Liver (tissue), 9 donors: ENCODE results near the gene ATF2. TPM values are rescaled to one million over a fixed set of nuclear protein-coding genes. Genes with fewer than 3 reads are reported as not detected.

ENCODE experiments used
- DNase-seq: peaks from one replicate; pipeline ENCODE4 v3.0.0-alpha.2; 2017; ENCODE audit warnings: low spot score
- H3K27ac ChIP-seq, 2 donors: one replicate each; pipeline ENCODE4 v1.7.0; 2013; ENCODE audit warnings: inconsistent platforms in 2 of 2, low read length in 2 of 2, control low read depth in 1 of 2, low read depth in 1 of 2, mild to moderate bottlenecking in 1 of 2
- H3K27me3 ChIP-seq, 4 donors: one replicate each; pipeline versions ENCODE4 v1.6.1 to v1.7.0; 2013; ENCODE audit warnings: low read length in 3 of 4, inconsistent platforms in 1 of 4, mild to moderate bottlenecking in 1 of 4, moderate library complexity in 1 of 4; ENCODE audit not compliant: control insufficient read depth in 4 of 4, insufficient read depth in 4 of 4
- H3K36me3 ChIP-seq, 4 donors: one replicate each; pipeline versions ENCODE4 v1.6.1 to v1.7.0; 2013; ENCODE audit warnings: low read length in 3 of 4, mild to moderate bottlenecking in 3 of 4, low read depth in 1 of 4, moderate library complexity in 1 of 4; ENCODE audit not compliant: control insufficient read depth in 4 of 4, insufficient read depth in 3 of 4
- H3K4me1 ChIP-seq, 4 donors: one replicate each; pipeline versions ENCODE4 v1.6.1 to v1.7.0; 2013; ENCODE audit warnings: low read length in 3 of 4, mild to moderate bottlenecking in 3 of 4, moderate library complexity in 1 of 4; ENCODE audit not compliant: control insufficient read depth in 4 of 4, insufficient read depth in 4 of 4
- H3K4me3 ChIP-seq, 3 donors: one replicate each; pipeline versions ENCODE4 v1.6.1 to v1.7.0; 2013; ENCODE audit warnings: low read length in 3 of 3, control low read depth in 1 of 3, low read depth in 1 of 3, mild to moderate bottlenecking in 1 of 3
- H3K9ac ChIP-seq, 2 donors: one replicate each; pipeline ENCODE4 v1.7.0; 2013; ENCODE audit warnings: low read length in 2 of 2, mild to moderate bottlenecking in 2 of 2, moderate library complexity in 2 of 2, control low read depth in 1 of 2, low read depth in 1 of 2
- H3K9me3 ChIP-seq, 4 donors: one replicate each; pipeline versions ENCODE4 v1.6.1 to v1.7.0; 2013; ENCODE audit warnings: low read length in 3 of 4; ENCODE audit not compliant: control insufficient read depth in 4 of 4
- CTCF ChIP-seq: fragments of 150-350 bp; IDR thresholded peaks from 2 replicates; pipeline ENCODE4 v1.5.1; 2017; ENCODE audit warnings: improper control_type of control experiment, low read depth, low read length; ENCODE audit not compliant: missing input control
- EGR1 ChIP-seq, 2 donors: IDR thresholded peaks; 2 replicates each; pipeline ENCODE4 v1.6.1; 2016 to 2018; ENCODE audit warnings: antibody characterized with exemption in 2 of 2, low read depth in 2 of 2
- FOXA1 ChIP-seq: IDR thresholded peaks from 2 replicates; pipeline ENCODE4 v1.6.1; 2016; ENCODE audit warnings: antibody characterized with exemption
- FOXA2 ChIP-seq: IDR thresholded peaks from 2 replicates; pipeline ENCODE4 v1.6.1; 2016; ENCODE audit warnings: antibody characterized with exemption
- GABPA ChIP-seq, 2 donors: IDR thresholded peaks in 1 of 2; conservative IDR thresholded peaks in 1 of 2; 2 replicates each; pipeline ENCODE4 v1.6.1; 2016; ENCODE audit warnings: antibody characterized with exemption in 2 of 2, mild to moderate bottlenecking in 1 of 2, moderate library complexity in 1 of 2
- HNF4A ChIP-seq, 2 donors: conservative IDR thresholded peaks; 2 replicates each; pipeline ENCODE4 v1.6.1; 2016; ENCODE audit warnings: antibody characterized with exemption in 2 of 2, mild to moderate bottlenecking in 2 of 2
- HNF4G ChIP-seq: IDR thresholded peaks from 2 replicates; pipeline ENCODE4 v1.6.1; 2016; ENCODE audit warnings: antibody characterized with exemption
- JUND ChIP-seq, 2 donors: IDR thresholded peaks; 2 replicates each; pipeline ENCODE4 v1.6.1; 2016; ENCODE audit warnings: antibody characterized with exemption in 2 of 2
- MAX ChIP-seq: IDR thresholded peaks from 2 replicates; pipeline ENCODE4 v1.6.1; 2016; ENCODE audit warnings: antibody characterized with exemption
- NR2F2 ChIP-seq: IDR thresholded peaks from 2 replicates; pipeline ENCODE4 v1.6.1; 2016; ENCODE audit warnings: antibody characterized with exemption
- RAD21 ChIP-seq, 2 donors: IDR thresholded peaks; 2 replicates each; pipeline ENCODE4 v1.6.1; 2016; ENCODE audit warnings: antibody characterized with exemption in 2 of 2, mild to moderate bottlenecking in 2 of 2
- REST ChIP-seq: IDR thresholded peaks from 2 replicates; pipeline ENCODE4 v1.6.1; 2016; ENCODE audit warnings: antibody characterized with exemption, mild to moderate bottlenecking
- RXRA ChIP-seq, 2 donors: IDR thresholded peaks; 2 replicates each; pipeline ENCODE4 v1.6.1; 2017 to 2018; ENCODE audit warnings: antibody characterized with exemption in 2 of 2, mild to moderate bottlenecking in 1 of 2
- SP1 ChIP-seq: IDR thresholded peaks from 2 replicates; pipeline ENCODE4 v1.6.1; 2018; ENCODE audit warnings: antibody characterized with exemption, mild to moderate bottlenecking
- TAF1 ChIP-seq: conservative IDR thresholded peaks from 2 replicates; pipeline ENCODE4 v1.6.1; 2016; ENCODE audit warnings: antibody characterized with exemption, mild to moderate bottlenecking
- YY1 ChIP-seq: IDR thresholded peaks from 2 replicates; pipeline ENCODE4 v1.6.1; 2016; ENCODE audit warnings: antibody characterized with exemption, mild to moderate bottlenecking
- ZBTB33 ChIP-seq: IDR thresholded peaks from 2 replicates; pipeline ENCODE4 v1.6.1; 2016; ENCODE audit warnings: antibody characterized with exemption
- WGBS: extraction: QIAGEN DNeasy Blood & Tissue Kit; methylation state at CpG from one replicate; pipeline ENCODE4 v1.1.7; 2013; 5-methylcytosine and 5-hydroxymethylcytosine counted together
- polyA plus RNA-seq, 2 donors: library from polyadenylated mRNA; stranded (reverse) in 1 of 2; unstranded in 1 of 2; fragments of 200-250 nt in 1 of 2; fragments of >200 nt in 1 of 2; fragmentation: Nextera tagmentation in 1 of 2; extraction: Ambion mirVana in 1 of 2; gene quantifications; one replicate each; pipeline versions ENCODE4 v1.2.1 to v1.2.3, GENCODE V29; 2013 to 2015
- total RNA-seq, 2 donors: library from RNA; depleted of rRNA; stranded (reverse); fragments of >200 nt; gene quantifications; one replicate each; pipeline ENCODE4 v1.2.3, GENCODE V29; 2014
- donor health status: healthy.
- donor health status: healthy.
- donor health status: healthy.
- donor health status: healthy.
- donor health status: healthy.

ATF2 gene
- total and polyA plus RNA-seq, 4 donors: 10.4 to 34.0 (median 17.2) TPM

GRCh38 chr2:175156534-175156933 lies 11.5 kb downstream of the ATF2 start:
- H3K27me3 ChIP-seq: no peaks in the 10 kb centered on the region
- H3K27ac ChIP-seq: no peak overlapping the region
- no peaks in the 10 kb centered on the region for H3K9me3 ChIP-seq
- TF ChIP-seq CTCF: no peak
- TF ChIP-seq MAX: no peak
- no peak for TF ChIP-seq REST
- no peak for TF ChIP-seq SP1
- no peak for TF ChIP-seq RAD21 (IDR thresholded peaks at IDR 0.05)
- TF ChIP-seq HNF4G: no peak
- no peak for TF ChIP-seq GABPA (IDR thresholded peaks at IDR 0.05 in 1 of 2, conservative IDR thresholded peaks at IDR 0.05 in 1 of 2)
- no peak for TF ChIP-seq FOXA1
- no peak for TF ChIP-seq TAF1
- DNase-seq: no peak
- WGBS: 92% methylated on average over 5 of the region's 5 CpGs
- no peak overlapping the region for H3K4me3 ChIP-seq
- H3K9ac ChIP-seq: no peak overlapping the region
- peaks cover 0 to 2% (median 0%) of the 10 kb centered on the region in 4 donors for H3K36me3 ChIP-seq
- H3K4me1 ChIP-seq: peaks cover 0 to 2% (median 0%) of the 10 kb centered on the region in 4 donors

- no peaks in the 10 kb centered on the region for H3K9me3 ChIP-seq
- no peak overlapping the region for H3K4me3 ChIP-seq
- H3K36me3 ChIP-seq: peaks cover 0 to 2% (median under 1%) of the 10 kb centered on the region in 4 donors
- no peak overlapping the region for H3K9ac ChIP-seq
- H3K4me1 ChIP-seq: peaks cover 0 to 2% (median 0%) of the 10 kb centered on the region in 4 donors
- no peak for DNase-seq
- H3K27ac ChIP-seq: no peak overlapping the region
- TF ChIP-seq HNF4A (conservative IDR thresholded peaks at IDR 0.05) (no peak), NR2F2 (no peak), YY1 (no peak), HNF4G (no peak), TAF1 (no peak), GABPA (IDR thresholded peaks at IDR 0.05 in 1 of 2, conservative IDR thresholded peaks at IDR 0.05 in 1 of 2) (no peak), RAD21 (IDR thresholded peaks at IDR 0.05) (no peak), JUND (IDR thresholded peaks at IDR 0.05) (no peak), MAX (no peak), REST (no peak), SP1 (no peak), CTCF (no peak), FOXA2 (no peak), RXRA (IDR thresholded peaks at IDR 0.05) (no peak), ZBTB33 (no peak), EGR1 (IDR thresholded peaks at IDR 0.05; ENCODE audit: low read depth in 2 of 2) (no peak)
- H3K27me3 ChIP-seq: no peaks in the 10 kb centered on the region
Measured at GRCh38 chr2:175154661-175155082, 13.3 kb downstream of the ATF2 start.
